Gastroesophageal sphincter (tissue), 3 donors: ENCODE data around the gene LRRC15.

Experiments used
- CTCF ChIP-seq, 4 experiments: fragments of 200-600 bp in 2 of 4; fragments of 450-650 bp in 2 of 4; sonication (generic) in 1 of 4; IDR thresholded peaks; one replicate each; pipeline ENCODE4 v1.5.1; 2017 to 2019; ENCODE audit warnings: antibody characterized with exemption in 4 of 4, mild to moderate bottlenecking in 2 of 4, moderate library complexity in 2 of 4
- POLR2A ChIP-seq, 2 donors: fragments of 450-650 bp; IDR thresholded peaks; one replicate each; pipeline ENCODE4 v1.6.1; 2017; ENCODE audit warnings: antibody characterized with exemption in 2 of 2, mild to moderate bottlenecking in 2 of 2, moderate library complexity in 1 of 2
- POLR2AphosphoS5 ChIP-seq: sonication (generic); formaldehyde crosslinking; IDR thresholded peaks from one replicate; pipeline ENCODE4 v1.6.1; 2017; ENCODE audit warnings: antibody characterized with exemption

DNA sequence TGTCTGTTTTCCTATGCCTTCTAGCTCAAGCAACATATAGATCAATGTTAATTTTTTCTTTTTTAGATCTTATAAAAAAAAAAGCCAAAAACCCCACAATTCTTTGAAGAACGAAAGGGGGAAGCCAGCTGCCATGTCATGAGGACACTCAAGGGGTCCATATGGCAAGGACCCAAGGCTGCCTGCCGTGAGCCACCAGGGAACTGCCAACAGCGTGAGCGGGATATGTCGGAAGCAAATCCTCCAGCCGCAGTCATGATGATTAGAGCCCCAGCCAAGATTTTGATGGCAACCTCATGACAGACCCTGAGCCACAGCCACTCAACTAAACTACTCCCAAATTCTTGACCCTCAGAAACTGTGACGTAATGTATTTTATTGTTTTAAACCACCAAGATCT, 23.0 kb upstream of the LRRC15 start:
- TF ChIP-seq POLR2A (IDR thresholded peaks at IDR 0.05) (no peak), POLR2AphosphoS5 (no peak), CTCF (IDR thresholded peaks at IDR 0.05) (no peak)
